Loucy (cell line): ENCODE measurements around the gene IRF7.

Source experiments
- EZH2phosphoT487 ChIP-seq: fragments of 200-600 bp; IDR thresholded peaks from 2 replicates; pipeline ENCODE4 v1.6.1; 2018; ENCODE audit warnings: antibody characterized with exemption, mild to moderate bottlenecking, moderate library complexity, borderline replicate concordance
- TF ChIP-seq, protein P1 (sequence below): fragments of 200-600 bp; sonication (generic); conservative IDR thresholded peaks from 2 replicates; pipeline ENCODE4 v1.5.1; 2014; ENCODE audit warnings: mild to moderate bottlenecking, antibody characterized with exemption, low read length

DNA sequence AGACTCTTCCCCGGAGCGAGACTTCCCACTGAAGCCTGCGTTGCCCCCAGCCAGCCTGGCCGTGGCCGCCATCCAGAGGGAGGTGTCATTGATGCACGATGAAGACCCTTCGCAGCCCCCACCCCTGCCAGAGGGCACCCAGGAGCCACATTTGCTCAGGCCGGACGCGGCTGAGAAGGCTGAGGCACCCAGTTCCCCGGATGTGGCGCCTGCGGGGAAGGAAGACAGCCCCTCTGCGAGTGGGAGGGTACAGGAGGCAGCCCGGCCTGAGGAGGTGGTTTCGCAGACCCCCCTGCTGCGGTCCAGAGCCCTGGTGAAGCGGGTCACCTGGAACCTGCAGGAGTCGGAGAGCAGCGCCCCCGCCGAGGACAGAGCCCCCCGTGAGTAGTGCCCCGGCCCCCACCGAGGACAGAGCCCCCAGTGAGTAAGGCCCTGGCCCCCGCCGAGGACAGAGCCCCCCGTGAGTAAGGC, 6.4 kb downstream of the IRF7 start:
- TF ChIP-seq, protein P1, sequence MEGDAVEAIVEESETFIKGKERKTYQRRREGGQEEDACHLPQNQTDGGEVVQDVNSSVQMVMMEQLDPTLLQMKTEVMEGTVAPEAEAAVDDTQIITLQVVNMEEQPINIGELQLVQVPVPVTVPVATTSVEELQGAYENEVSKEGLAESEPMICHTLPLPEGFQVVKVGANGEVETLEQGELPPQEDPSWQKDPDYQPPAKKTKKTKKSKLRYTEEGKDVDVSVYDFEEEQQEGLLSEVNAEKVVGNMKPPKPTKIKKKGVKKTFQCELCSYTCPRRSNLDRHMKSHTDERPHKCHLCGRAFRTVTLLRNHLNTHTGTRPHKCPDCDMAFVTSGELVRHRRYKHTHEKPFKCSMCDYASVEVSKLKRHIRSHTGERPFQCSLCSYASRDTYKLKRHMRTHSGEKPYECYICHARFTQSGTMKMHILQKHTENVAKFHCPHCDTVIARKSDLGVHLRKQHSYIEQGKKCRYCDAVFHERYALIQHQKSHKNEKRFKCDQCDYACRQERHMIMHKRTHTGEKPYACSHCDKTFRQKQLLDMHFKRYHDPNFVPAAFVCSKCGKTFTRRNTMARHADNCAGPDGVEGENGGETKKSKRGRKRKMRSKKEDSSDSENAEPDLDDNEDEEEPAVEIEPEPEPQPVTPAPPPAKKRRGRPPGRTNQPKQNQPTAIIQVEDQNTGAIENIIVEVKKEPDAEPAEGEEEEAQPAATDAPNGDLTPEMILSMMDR, result no peak
- no peak for TF ChIP-seq EZH2phosphoT487
